GM21423 (cell line): ENCODE data around the gene DMWD.
A peak's percentile ranks its signal among the peaks of the same experiment; 100 is the strongest.

Experiments used
- ATAC-seq: cut with Tn5 transposase; IDR thresholded peaks from one replicate; pipeline ENCODE4 v1.9.1; 2021; ENCODE audit warnings: mild to moderate bottlenecking, moderate library complexity; ENCODE audit not compliant: unreplicated experiment

The DMWD gene

DNA sequence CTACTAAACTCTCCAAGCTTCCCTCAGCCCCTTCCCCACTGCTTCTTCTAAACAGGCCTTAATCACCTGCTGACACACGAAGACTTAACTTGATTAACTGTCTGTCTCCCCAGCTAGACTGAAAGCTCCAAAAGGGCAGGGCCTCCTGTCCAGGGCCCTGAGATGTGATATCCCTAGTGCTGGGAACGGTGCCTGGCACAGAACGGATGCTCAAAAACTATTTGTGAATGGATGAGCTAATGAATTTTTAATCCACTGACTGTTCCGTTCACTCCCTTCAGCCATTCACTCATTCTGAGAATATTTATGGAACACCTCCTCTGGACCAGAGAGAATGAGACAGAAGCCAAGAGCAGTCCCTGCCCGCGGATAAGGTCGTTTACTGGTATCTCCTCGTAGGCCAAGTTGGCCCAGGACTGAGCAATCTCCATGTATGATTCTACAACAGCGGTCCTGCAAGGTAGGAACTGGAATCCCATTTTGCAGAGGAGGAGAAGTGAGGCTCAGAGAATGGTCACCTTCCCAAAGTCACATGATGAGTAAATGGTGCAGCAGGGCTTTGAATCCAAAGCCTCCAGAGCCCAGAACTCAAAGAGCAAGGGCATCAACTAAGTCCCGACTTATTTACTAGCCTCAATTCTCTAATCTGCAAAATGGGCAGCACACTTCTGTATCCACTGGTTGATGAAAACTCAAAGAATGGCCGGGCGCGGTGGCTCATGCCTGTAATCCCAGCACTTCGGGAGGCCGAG lies 3.4 kb downstream of the DMWD start:
- no peak for ATAC-seq

DNA sequence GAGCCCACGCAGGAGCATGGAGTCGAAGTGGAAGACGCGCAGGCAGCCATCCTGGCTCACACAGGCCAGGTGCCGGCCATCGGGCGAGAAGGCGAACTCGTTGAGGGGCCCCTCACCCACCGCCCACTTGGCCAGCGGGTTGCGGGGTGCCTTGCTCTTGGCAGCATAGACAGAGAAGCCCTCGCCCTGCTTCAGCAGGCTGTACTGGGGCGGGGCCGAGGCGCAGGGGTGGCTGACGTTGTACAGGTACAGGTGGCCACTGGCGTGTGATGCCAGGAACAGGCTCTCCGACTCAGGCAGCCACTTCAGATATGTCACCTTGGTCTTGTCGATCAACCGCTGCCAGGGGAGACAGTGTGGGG lies 6.1 kb downstream of the DMWD start:
- no peak for ATAC-seq

DNA sequence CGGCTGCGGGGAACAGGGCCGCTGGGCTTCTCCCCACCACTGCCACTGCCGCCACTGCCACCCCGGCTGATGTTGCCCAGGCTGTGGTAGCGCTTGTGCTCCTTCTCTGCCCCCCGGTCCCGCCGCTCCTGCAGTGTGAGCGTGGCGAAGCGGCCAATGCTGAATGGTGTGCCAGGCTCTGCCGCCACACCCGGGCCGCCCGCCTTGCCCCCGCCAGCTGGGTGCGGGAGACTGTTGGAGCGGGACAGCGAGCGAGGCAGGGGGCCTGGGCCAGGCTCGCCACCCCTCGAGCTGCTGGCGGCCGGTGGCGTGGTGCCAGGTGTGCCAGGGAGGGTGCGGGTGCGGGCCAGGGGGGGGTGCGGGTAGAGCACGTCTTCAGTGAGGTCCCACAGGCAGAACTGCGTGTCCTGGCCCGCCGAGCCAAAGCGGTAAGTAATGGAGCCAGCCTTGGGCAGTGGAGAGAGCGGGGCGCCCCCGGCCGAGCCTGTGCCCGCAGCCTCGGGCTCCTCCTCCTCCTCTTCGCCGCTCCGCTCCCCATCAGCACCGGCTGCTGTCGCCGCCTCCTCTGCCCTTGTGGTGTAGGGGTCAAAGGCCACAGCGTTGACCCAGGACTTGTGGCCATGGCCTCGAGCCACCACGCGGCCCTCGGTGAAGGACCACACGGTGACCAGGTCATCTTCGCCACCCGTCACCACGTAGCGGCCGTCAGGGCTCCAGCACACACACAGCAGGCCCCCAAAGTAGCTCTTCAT lies 6.7 kb downstream of the DMWD start:
- no peak for ATAC-seq

DNA sequence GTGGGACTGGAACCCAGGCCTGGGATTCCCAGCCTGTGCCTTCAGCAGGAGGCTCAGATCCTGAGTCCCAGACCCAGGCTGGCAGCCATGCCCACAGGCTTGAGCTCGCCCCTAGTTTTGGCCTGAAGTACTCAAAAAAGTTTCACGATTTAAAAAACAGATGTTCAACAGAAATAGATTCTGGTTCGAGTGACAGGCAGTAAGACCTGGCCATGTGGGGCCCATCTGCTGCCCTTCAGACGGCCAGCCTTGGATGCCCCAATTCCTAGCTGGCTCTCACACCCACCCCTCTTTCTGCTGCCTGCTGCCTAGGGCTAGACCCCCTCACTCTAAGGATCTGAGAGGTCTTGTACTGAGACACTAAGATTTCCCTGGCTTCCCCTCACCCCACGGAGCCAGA lies 7.5 kb downstream of the DMWD start:
- ATAC-seq, result no peak

DNA sequence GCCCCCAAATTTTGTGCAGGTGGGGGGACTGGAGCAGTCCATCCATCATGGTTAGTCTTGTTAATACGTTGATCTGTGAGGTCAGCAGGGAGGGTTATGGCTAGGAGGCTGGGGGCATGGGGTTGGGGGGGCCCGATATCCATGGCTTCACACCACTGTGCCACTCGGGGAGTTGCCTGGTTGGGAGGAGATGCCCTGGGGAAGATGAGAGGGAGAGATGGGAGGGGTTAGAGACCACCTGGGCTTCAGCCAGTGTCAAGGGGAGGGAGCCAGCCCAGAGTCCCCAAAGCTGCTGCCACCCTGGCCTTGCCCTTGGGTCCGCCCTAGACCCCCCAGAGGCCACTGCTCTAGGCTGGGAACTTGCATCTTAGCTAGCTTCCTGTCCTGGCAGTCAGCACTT lies 8.5 kb downstream of the DMWD start:
- ATAC-seq, result no peak

DNA sequence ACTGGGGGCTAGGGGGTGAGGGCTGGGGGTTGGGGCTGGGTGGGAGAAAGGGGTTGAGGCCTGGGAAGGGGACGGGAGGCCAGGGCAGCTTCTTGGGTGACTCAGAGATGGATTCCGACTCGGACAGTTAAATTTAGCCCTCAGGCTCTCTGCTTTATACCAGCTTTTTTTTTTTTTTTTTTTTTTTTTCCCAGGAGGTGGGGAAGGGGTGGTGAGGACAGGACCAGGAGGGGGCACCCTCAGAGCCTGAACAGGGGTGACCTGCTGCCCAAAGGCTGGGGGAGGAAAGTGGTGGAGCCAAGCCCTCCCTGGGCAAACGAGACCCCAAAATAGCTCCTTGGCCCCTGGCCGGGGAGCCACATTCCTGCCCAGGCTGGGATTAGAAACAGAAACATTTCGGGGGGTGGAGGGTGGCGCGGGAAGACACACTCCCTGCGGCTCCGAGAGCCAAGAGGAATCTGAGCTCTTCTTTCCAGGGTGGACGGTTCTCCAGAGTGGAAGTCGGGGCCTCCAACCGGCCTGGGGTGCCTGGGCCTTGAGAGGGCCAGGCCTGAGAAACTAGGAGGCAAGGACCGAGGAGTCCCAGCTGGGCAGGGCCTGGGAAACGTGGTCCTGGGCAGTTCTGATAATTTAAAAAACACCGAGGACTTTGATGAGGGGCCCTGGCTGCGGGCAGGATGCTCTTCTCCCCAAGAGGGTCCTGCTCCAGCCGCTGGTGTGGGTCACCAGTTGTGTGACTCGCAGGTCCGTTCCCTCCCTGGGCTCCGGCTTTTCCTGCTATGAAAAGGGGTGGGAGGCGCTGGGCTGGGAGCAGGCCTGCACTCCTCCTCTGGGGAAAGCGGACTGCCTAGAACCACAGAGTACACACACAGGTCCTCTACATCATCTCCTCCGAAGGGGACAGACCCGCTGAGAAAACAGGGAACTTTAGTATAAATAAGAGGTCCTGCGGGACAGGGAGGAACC lies 9.5 kb downstream of the DMWD start:
- ATAC-seq, result no peak

DNA sequence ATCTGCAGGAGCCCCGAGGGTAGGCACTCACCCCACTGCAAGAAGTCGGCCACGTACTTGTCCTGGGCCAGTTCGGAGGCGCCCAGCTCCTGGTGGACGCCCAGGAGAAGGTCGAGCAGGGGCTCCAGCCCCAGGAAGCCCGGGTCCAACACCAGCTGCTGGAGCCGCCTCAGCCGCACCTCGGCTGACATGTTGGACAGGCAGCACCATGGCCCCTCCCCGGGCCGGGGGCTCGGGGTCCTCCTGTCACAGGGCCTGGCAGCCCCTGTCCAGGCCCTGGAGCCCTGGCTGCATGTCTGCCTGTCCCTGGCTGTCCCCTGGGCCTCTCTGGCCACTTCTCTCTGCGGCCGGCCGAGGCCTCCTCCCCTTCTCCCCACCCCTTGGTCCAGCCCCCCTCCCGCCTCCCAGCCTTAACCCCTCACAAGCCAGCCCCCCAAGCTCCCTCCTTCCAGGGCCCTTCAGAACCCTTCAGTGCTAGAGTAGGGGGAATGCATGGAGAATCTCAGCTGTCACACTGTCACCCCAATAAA lies 10.4 kb downstream of the DMWD start, which contains the start of gene DMPK:
DMPK (minus strand) TSS at position 329 of the 530 bp plus-strand sequence; CDS start at position 191, 138 bp downstream.
- no peak for ATAC-seq

DNA sequence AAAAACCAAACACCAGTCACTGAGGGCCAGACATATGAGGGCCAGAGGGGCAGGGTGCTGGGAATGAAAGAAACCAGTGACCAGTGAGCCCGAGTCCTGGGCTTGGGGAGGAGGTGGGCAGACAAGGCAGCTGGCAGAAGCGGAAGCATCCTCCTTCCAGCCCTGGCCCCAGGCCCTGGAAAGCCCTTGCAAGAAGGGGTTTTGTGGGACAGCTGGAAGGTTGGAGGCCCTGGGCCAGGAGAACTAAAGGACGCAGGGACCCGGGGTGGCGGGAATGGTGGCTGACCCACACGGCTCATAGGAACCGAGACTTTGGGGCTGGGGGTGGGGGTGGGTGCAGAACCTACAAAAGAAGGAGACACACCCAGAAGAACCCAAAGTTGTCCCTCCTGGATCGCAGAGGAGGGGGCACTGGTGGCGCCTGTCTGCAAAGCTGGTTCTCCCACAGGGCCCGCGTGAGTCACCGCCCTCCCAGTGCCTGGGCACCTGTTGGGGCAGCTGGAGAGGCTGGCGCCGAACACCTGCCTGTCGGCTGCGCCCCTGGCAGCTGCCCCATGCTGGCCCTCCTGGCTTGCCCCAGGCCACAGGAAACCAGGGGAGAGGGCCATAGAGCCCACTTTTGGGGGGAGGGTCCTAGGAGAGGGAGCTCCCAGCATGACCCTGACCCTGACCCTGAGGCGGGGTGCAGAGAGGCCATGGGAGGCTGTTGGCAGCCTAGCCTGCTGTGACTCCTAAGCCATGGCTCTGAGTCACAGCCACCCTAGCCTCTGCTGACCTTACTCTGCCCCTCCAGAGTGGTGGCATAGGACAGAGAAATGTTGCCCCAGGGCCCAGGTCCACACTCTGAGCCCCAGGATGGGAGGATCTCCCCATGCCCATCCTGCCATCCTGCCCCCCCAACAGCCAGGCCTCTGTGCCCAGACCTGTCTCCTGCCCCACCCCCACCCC lies 11.2 kb downstream of the DMWD start:
- no peak for ATAC-seq

DNA sequence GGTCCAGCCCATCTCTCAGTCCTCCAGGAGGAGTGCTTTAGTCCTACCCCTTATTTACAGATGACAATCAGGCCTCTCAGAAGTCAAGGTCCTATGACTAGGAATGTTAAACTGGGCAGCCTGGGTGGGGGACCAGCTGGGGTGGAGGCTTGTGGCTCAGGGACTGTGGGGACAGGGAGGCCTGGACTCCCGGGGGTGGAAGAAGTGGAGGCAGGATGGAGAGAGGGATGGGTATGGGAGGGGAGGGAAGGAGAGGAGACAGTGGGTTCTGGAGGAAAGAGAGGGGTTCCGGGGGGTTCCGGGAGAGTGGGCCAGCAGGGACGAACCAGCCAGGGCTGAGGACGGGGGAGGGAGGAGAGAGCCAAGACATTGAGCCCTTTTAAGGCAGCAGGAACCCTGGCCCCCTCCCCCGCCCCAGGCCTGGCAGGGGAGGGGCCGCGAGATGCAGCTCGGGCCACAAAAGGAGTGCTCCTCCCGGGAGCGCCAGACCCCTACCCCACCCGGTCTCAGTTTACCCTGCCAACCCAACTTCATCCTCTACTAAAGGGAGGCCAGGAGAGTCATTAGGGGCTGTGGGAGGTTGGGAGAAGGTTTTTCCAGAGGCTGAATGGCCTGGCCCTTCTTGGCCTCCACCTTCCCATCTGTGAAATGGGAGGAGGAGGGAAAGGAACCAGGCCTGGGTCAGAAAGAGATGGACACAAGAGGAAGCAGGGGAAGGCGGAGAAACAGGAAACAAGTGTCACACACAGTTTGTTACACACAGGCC lies 12.0 kb downstream of the DMWD start:
- ATAC-seq, result no peak

DNA sequence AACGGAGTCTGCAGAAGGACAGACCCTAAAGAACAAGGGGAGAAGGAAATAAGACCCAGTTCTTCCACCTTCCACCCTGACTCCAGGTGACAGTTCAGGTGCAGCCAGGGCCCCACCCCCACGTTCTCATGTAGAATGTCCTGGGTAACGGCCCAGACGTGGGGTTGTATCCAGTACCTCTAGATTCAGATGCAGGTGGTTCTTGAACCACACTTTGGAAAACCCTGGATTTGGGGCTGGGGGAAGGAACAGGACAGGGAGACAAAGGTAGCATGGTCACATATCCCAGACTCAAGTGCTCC lies 12.5 kb downstream of the DMWD start:
- no peak for ATAC-seq

DNA sequence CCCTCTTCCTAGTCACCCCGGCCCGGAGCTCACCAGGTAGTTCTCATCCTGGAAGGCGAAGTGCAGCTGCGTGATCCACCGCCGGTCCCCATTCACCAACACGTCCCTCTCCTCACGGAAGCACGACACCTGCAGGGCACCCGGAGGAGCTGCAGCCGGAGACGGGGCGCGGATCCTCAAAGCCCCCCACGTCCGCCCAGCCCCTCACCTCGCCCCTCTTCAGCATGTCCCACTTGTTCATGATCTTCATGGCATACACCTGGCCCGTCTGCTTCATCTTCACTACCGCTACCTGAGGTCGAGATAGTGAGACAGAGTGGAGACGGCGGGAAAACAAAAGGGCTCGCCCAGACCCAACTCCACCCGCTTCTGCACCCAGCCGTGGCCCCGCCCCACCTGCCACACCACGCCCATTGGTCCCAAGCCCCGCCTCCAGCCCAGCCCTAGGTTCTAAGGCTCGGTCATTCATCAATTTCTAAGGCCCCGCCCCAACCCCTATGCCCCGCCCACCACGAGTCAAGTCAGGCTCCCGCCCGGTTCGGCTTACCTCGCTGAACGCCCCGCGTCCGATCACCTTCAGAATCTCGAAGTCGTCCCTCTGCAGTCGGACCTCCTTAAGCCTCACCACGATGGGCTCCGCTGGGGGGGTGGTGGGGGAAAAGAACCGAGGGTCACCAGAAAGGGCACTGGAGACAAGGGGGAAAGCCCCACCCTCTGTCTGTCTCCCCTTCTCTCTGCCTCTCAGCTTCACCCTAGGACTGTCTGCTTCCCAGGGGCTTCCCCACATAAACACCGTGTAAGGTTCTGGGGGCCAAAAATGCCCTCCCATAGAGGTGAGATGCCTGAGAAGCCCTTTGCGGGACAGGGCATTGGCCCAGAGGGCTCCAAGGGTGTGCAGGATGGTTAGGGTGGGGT lies 13.2 kb downstream of the DMWD start:
- ATAC-seq, result peak; percentile 71

DNA sequence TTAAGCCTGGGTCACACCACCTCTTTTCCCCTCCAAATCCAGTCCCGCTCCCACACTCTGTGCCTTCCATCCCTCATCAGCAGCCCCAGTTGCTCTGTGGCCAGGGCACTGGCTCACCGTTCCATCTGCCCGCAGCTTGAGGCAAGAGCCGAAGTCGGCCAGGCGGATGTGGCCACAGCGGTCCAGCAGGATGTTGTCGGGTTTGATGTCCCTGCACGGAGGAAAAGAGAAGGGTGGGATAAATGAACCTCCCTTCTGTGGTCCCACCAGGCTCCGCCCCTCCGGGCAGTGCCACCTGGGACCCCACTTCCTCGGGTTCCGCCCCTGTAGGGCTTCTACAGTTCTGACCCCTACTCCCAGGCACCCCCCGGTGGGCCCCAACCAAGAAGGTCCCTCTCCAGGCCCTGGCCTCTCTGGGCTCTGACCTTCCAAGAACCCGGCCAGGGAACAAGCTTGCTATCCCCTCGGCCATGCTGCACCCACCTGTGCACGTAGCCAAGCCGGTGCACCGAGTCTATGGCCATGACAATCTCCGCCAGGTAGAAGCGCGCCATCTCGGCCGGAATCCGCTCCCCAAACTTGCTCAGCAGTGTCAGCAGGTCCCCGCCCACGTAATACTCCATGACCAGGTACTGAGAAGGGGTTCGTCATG lies 14.5 kb downstream of the DMWD start:
- ATAC-seq, result no peak

DNA sequence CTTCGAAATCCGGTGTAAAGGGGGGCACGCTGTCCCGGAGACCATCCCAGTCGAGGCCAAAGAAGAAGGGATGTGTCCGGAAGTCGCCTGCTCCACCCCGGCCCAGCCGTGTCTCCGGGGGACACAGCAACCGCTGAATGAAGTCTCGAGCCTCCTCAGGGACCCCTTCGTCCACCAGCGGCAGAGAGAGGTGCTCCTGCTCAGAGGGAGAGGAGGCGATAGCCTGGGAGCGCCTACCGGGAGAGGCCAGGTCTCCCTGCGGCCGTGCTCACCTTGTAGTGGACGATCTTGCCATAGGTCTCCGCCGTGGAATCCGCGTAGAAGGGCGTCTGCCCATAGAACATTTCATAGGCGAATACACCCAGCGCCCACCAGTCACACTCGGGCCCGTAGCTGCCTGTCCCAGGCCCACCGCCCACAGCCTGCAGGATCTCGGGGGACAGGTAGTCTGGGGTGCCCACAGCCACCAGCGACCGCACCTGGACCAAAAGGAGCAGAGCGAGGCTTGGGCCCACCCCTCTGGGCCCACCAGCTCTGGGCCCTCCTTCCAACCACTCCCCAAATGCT lies 15.2 kb downstream of the DMWD start:
- no peak for ATAC-seq

DNA sequence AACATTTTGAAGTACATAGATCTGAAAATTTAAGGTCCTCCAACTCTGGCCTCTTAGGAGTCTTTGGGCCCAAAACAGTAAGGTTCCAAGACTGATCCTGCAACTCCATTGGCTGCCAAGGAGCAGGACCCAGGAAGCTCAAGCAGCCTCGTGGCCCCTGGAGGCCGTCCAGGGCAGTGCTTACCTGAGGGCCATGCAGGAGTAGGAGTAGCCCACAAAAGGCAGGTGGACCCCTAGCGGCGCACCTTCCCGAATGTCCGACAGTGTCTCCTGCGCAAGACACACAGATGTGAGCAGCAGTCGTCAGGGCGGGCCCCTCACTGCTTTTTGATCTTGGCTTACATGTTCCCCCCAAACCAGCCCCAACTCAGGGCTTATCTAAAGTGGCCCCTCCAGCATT lies 17.9 kb downstream of the DMWD start:
- no peak for ATAC-seq

DNA sequence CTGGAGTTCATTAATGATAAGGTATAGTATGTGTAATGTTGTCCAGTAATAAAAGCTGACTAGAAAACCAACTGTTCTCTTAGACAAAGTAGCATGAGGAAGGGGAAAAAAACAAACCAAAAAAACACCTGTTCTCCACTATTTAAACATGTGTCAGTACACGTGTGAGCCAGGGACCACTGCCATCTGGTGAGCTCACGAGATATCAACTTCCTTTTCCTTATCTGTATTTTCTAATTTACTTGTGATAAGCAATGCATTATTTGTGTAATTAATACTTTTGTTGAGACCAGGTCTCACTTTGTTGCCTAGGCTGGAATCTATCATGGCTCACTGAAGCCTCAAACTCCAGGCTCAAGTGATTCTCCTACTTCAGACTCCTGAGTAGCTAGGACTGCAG lies 19.3 kb downstream of the DMWD start:
- no peak for ATAC-seq

DNA sequence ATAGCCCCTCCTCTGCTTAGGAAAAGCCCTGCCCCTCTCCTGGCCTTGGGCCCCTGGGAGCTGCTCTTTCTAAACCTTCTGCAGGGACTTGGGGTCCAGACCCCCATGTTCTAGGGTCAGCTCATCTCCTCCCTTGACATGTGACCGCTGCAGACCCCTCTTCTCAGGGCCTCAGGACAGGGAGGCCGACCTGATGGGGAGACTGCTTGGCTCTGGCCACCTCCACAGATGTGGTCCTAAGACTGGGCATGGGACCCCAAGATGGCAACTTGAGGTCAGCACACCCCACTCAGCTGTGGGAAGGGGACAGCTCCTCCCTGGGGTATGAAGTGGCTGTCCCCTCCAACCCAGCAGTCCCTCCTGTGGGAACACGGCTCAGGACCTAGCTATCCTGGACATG lies 19.7 kb downstream of the DMWD start:
- no peak for ATAC-seq

DNA sequence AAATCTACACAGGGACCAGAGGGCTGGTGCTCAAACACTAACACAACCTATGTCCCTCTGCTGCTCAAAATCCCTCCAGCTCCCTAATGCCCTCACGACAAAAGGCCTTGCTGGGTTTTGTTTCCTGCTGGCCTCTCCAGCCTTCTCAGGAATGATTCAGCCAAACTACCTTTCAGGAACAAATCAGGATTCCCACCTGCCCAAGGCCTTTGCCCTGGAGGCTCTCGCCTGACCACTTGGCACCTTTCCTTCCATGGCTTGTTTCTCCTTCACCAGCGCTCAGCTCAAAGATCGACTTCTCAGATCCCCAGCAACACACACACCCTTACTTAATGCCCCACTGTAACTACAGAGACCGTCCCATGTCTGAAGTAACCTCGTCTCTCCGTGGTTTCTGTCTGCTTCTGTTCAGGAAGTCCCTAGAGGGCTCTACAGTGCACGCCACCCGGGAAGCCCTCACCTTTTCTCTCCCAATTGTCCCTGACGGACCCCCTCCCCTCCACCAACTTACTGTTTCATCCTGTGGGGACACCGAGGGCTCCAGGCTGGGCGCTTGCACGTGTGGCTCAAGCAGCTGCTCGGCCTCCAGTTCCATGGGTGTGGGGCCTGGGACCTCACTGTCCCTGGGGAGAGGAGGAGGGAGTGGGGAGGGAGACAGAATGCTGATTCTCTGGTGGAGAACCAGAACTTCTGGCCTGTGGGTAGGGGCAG lies 20.4 kb downstream of the DMWD start:
- no peak for ATAC-seq
